Measurements from ENCODE around the gene ACSF2.

The ACSF2 gene

DNA sequence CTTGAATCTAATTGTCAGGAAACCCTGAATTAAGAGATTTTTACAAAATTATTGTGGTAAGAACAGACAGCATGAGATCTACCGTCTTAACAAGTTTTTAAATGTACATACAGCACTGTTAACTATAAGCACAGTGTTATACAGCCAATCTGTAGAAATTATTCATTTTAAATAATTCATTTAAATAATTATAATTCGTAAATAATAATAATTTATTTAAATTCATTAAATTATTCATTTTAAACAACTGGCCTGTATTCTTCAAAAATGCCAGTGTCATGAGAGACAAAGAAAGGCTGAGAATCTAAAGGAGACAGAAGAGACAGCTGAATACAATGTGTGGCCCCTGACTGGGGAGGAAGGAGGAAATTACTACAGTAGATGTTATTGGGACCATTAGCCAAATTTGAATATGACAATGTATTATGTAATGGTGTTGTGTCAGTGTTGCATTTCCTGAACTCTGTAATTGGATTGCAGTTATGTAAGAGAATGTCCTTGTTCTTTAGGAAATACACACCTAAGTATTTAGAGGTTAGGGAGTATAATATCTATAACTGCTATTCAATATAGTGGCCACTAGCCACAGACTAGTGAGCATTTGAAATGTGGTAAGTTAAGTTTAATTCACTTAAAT, 55.0 kb downstream of the ACSF2 start:
- Histone ChIP-seq H3K4me3 (ENCODE audit: severe bottlenecking) (no peak overlapping the region), H3K27me3 (ENCODE audit: insufficient read depth, poor library complexity, severe bottlenecking) (no peaks in the 10 kb centered on the region), H3K9me3 (ENCODE audit: severe bottlenecking) (no peaks in the 10 kb centered on the region), H3K4me1 (ENCODE audit: insufficient read depth, poor library complexity, severe bottlenecking) (peaks cover 15% of the 10 kb centered on the region), H3K36me3 (ENCODE audit: low read depth) (peaks cover 43% of the 10 kb centered on the region), H3K27ac (ENCODE audit: poor library complexity, severe bottlenecking) (no peak overlapping the region)
- TF ChIP-seq, protein P1, sequence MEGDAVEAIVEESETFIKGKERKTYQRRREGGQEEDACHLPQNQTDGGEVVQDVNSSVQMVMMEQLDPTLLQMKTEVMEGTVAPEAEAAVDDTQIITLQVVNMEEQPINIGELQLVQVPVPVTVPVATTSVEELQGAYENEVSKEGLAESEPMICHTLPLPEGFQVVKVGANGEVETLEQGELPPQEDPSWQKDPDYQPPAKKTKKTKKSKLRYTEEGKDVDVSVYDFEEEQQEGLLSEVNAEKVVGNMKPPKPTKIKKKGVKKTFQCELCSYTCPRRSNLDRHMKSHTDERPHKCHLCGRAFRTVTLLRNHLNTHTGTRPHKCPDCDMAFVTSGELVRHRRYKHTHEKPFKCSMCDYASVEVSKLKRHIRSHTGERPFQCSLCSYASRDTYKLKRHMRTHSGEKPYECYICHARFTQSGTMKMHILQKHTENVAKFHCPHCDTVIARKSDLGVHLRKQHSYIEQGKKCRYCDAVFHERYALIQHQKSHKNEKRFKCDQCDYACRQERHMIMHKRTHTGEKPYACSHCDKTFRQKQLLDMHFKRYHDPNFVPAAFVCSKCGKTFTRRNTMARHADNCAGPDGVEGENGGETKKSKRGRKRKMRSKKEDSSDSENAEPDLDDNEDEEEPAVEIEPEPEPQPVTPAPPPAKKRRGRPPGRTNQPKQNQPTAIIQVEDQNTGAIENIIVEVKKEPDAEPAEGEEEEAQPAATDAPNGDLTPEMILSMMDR (IDR thresholded peaks at IDR 0.05; ENCODE audit: poor library complexity, severe bottlenecking): no peak
- DNase-seq (ENCODE audit: low spot score): no peak
- no peak for ATAC-seq (ENCODE audit: low read depth)

DNA sequence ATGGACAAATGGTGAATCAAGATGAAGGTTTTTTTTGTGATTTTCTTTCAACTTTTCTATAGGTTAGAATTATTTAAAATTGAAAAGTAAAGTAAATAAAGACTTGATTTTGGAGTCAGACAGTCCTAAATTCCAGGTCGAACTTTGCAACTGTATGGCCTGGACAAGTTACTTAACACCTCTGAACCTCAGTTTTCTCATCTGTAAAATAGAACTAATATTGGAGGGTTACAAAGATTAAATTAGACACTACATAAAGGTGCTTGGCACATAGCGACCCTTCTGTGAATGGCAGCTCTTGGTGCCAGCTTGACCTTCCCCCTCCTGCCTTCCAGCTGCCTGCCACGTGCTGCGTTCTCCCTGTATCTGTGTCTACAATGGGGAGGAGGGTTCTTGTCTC, 55.6 kb downstream of the ACSF2 start:
- TF ChIP-seq, protein P1 (IDR thresholded peaks at IDR 0.05; ENCODE audit: poor library complexity, severe bottlenecking): no peak
- H3K36me3 ChIP-seq (ENCODE audit: low read depth): peaks cover 43% of the 10 kb centered on the region
- H3K4me3 ChIP-seq (ENCODE audit: severe bottlenecking): no peak overlapping the region
- H3K27ac ChIP-seq (ENCODE audit: poor library complexity, severe bottlenecking): no peak overlapping the region
- DNase-seq (ENCODE audit: low spot score) (no peak), ATAC-seq (ENCODE audit: low read depth) (no peak)
- peaks cover 15% of the 10 kb centered on the region for H3K4me1 ChIP-seq (ENCODE audit: insufficient read depth, poor library complexity, severe bottlenecking)
- no peaks in the 10 kb centered on the region for H3K9me3 ChIP-seq (ENCODE audit: severe bottlenecking)
- no peaks in the 10 kb centered on the region for H3K27me3 ChIP-seq (ENCODE audit: insufficient read depth, poor library complexity, severe bottlenecking)

DNA sequence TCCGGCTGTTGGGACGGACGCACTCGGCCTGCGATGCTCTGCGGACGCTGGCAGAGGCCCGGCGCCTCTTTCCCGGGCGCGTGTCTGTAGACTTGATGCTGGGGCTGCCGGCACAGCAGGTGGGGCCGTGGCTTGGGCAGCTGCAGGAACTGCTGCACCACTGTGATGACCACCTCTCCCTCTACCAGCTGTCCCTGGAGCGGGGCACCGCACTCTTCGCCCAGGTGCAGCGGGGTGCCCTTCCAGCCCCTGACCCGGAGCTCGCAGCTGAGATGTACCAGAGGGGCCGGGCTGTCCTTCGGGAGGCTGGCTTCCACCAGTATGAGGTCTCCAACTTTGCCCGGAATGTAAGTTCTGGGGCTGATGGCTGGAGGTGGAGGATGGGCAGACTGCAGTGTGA, 56.1 kb downstream of the ACSF2 start:
- Histone ChIP-seq H3K27me3 (ENCODE audit: insufficient read depth, poor library complexity, severe bottlenecking) (no peaks in the 10 kb centered on the region), H3K4me3 (ENCODE audit: severe bottlenecking) (no peak overlapping the region), H3K27ac (ENCODE audit: poor library complexity, severe bottlenecking) (no peak overlapping the region), H3K36me3 (ENCODE audit: low read depth) (peaks cover 43% of the 10 kb centered on the region), H3K4me1 (ENCODE audit: insufficient read depth, poor library complexity, severe bottlenecking) (peaks cover 16% of the 10 kb centered on the region), H3K9me3 (ENCODE audit: severe bottlenecking) (no peaks in the 10 kb centered on the region)
- no peak for ATAC-seq (ENCODE audit: low read depth)
- TF ChIP-seq, protein P1 (IDR thresholded peaks at IDR 0.05; ENCODE audit: poor library complexity, severe bottlenecking): no peak
- DNase-seq (ENCODE audit: low spot score): peak; percentile 52

DNA sequence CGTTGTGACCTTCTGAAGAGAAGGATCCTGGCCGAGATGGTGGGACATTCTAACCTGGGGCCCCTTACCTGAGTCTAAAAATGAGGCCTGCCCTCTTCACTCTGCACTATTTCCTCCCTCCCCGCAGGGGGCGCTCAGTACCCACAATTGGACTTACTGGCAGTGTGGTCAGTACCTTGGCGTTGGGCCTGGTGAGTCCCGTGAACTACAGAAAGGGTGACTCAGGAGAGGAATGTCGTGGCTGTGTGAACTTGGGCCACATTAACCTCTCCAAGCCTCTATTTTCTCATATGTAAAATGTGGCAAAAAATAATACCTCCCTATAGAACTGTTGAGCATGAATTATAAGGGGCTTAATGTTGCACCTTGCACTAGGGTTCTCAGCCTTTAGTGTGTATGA, 56.5 kb downstream of the ACSF2 start:
- TF ChIP-seq, protein P1 (IDR thresholded peaks at IDR 0.05; ENCODE audit: poor library complexity, severe bottlenecking): peak; percentile 92
- ATAC-seq (ENCODE audit: low read depth) (peak; percentile 55), DNase-seq (ENCODE audit: low spot score) (peak; percentile 92)
- Histone ChIP-seq H3K4me3 (ENCODE audit: severe bottlenecking) (no peak overlapping the region), H3K9me3 (ENCODE audit: severe bottlenecking) (no peaks in the 10 kb centered on the region), H3K27me3 (ENCODE audit: insufficient read depth, poor library complexity, severe bottlenecking) (no peaks in the 10 kb centered on the region), H3K36me3 (ENCODE audit: low read depth) (peaks cover 43% of the 10 kb centered on the region), H3K27ac (ENCODE audit: poor library complexity, severe bottlenecking) (no peak overlapping the region), H3K4me1 (ENCODE audit: insufficient read depth, poor library complexity, severe bottlenecking) (peaks cover 20% of the 10 kb centered on the region)

DNA sequence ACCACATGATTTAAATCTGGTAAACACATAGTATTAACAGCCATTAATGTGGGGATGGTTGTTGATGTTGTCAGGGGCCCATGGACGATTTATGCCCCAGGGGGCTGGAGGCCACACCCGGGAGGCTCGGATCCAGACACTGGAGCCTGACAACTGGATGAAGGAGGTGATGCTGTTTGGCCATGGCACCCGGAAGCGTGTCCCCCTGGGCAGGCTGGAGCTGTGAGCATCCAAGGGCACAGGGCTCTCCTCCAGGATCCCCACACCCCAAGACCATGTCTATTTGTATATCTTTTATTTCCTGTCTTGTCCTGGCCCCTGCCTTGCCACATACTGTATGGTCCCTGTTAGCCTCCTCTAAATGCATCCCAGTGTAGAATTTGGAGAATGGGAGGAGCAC, 57.2 kb downstream of the ACSF2 start:
- DNase-seq (ENCODE audit: low spot score) (no peak), ATAC-seq (ENCODE audit: low read depth) (no peak)
- no peaks in the 10 kb centered on the region for H3K9me3 ChIP-seq (ENCODE audit: severe bottlenecking)
- no peak overlapping the region for H3K27ac ChIP-seq (ENCODE audit: poor library complexity, severe bottlenecking)
- peaks cover 28% of the 10 kb centered on the region for H3K4me1 ChIP-seq (ENCODE audit: insufficient read depth, poor library complexity, severe bottlenecking)
- no peak overlapping the region for H3K4me3 ChIP-seq (ENCODE audit: severe bottlenecking)
- TF ChIP-seq, protein P1 (IDR thresholded peaks at IDR 0.05; ENCODE audit: poor library complexity, severe bottlenecking): no peak
- no peaks in the 10 kb centered on the region for H3K27me3 ChIP-seq (ENCODE audit: insufficient read depth, poor library complexity, severe bottlenecking)
- peaks cover 43% of the 10 kb centered on the region for H3K36me3 ChIP-seq (ENCODE audit: low read depth)

Measured in RWPE2 (cell line).